Measurements from ENCODE around the gene SEC22C.
"Not testable (repeated sequence)": the region's sequence is repeated elsewhere in the genome, so short reads cannot be mapped to it uniquely, and the experiment has no call there.

Gene SEC22C

GRCh38 chr3:42597098-42597497, 15.3 kb upstream of the SEC22C start:
- not testable (repeated sequence) for H3K23ac ChIP-seq (ENCODE audit: low read length in 2 of 2); H3K9ac ChIP-seq (ENCODE audit: low read length); H4K91ac ChIP-seq (ENCODE audit: low read length); H3K27ac ChIP-seq (ENCODE audit: low read length, poor library complexity, severe bottlenecking); H3K4me2 ChIP-seq (ENCODE audit: low read length, poor library complexity, severe bottlenecking); H3K18ac ChIP-seq (ENCODE audit: low read depth in 1 of 2, low read length in 2 of 2); H3K14ac ChIP-seq (ENCODE audit: low read length in 2 of 2); H2AK5ac ChIP-seq (ENCODE audit: low read length, severe bottlenecking); H2BK5ac ChIP-seq (ENCODE audit: low read depth, low read length, poor library complexity, severe bottlenecking); H3K9me3 ChIP-seq (ENCODE audit: control insufficient read depth, low read length); H3K4me1 ChIP-seq (ENCODE audit: control insufficient read depth, insufficient read depth, low read depth, low read length); H3K4me3 ChIP-seq (ENCODE audit: insufficient read depth in 1 of 2, low read depth in 1 of 2, low read length in 2 of 2); H3K4ac ChIP-seq (ENCODE audit: low read depth in 1 of 2, low read length in 2 of 2); H3K79me1 ChIP-seq (replicated peaks; ENCODE audit: low read length, poor library complexity, severe bottlenecking); H2BK120ac ChIP-seq (ENCODE audit: low read depth, low read length); H2AFZ ChIP-seq (ENCODE audit: low read depth, low read length); DNase-seq; H4K8ac ChIP-seq (ENCODE audit: low read length); H2BK12ac ChIP-seq (ENCODE audit: low read length in 2 of 2); H3K27me3 ChIP-seq (ENCODE audit: control insufficient read depth in 1 of 2, insufficient read depth in 1 of 2, low read length in 2 of 2); H2BK15ac ChIP-seq (ENCODE audit: low read depth, poor library complexity, severe bottlenecking)
- WGBS = 86% methylated on average over 6 of the region's 7 CpGs
- peaks cover 0 to 45% of the 10 kb centered on the region in 2 experiments for H3K36me3 ChIP-seq (ENCODE audit: control insufficient read depth in 1 of 2, insufficient read depth in 2 of 2, low read depth in 1 of 2, low read length in 2 of 2)

DNA sequence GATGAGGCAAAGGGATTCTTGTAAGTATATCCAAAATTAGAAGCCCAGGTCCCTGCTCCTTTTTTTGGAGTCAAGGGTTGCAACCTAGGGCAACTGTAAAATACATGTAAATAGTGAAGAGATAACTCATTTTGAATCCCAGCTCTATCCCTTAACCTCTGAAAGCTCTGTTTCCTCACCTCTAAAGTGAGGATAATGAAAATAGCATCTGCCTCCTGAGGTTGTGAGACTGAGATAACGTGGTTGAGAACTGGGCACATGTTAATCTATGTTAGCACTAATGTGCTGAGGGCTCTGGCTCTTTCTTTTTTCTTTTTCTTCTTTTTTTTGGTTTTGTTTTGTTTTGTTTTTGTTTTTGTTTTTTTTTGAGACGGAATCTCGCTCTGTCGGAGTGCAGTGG, 13.9 kb upstream of the SEC22C start:
- H3K9ac ChIP-seq (ENCODE audit: low read length) = no peak overlapping the region
- H3K9me3 ChIP-seq (ENCODE audit: control insufficient read depth, low read length) = no peaks in the 10 kb centered on the region
- H3K4me3 ChIP-seq (ENCODE audit: insufficient read depth in 1 of 2, low read depth in 1 of 2, low read length in 2 of 2) = no peak overlapping the region
- WGBS = no CpG with 5 or more reads among the region's 4 CpGs
- H3K14ac ChIP-seq (ENCODE audit: low read length in 2 of 2) = no peak overlapping the region
- H2AK5ac ChIP-seq (ENCODE audit: low read length, severe bottlenecking) = no peak overlapping the region
- no peak overlapping the region for H2BK12ac ChIP-seq (ENCODE audit: low read length in 2 of 2)
- H3K4me2 ChIP-seq (ENCODE audit: low read length, poor library complexity, severe bottlenecking) = no peak overlapping the region
- H3K36me3 ChIP-seq (ENCODE audit: control insufficient read depth in 1 of 2, insufficient read depth in 2 of 2, low read depth in 1 of 2, low read length in 2 of 2) = peaks cover 0 to 45% of the 10 kb centered on the region in 2 experiments
- H3K23ac ChIP-seq (ENCODE audit: low read length in 2 of 2) = no peak overlapping the region
- peaks cover 4% of the 10 kb centered on the region for H3K79me1 ChIP-seq (replicated peaks; ENCODE audit: low read length, poor library complexity, severe bottlenecking)
- no peak overlapping the region for H2BK15ac ChIP-seq (ENCODE audit: low read depth, poor library complexity, severe bottlenecking)
- H2BK120ac ChIP-seq (ENCODE audit: low read depth, low read length) = no peak overlapping the region
- H3K27me3 ChIP-seq (ENCODE audit: control insufficient read depth in 1 of 2, insufficient read depth in 1 of 2, low read length in 2 of 2) = no peaks in the 10 kb centered on the region
- no peak overlapping the region for H4K8ac ChIP-seq (ENCODE audit: low read length)
- H3K4me1 ChIP-seq (ENCODE audit: control insufficient read depth, insufficient read depth, low read depth, low read length) = peaks cover 4% of the 10 kb centered on the region
- no peak overlapping the region for H3K18ac ChIP-seq (ENCODE audit: low read depth in 1 of 2, low read length in 2 of 2)
- DNase-seq = no peak
- no peak overlapping the region for H3K27ac ChIP-seq (ENCODE audit: low read length, poor library complexity, severe bottlenecking)
- H4K91ac ChIP-seq (ENCODE audit: low read length) = no peak overlapping the region
- H2AFZ ChIP-seq (ENCODE audit: low read depth, low read length) = no peak overlapping the region
- no peak overlapping the region for H3K4ac ChIP-seq (ENCODE audit: low read depth in 1 of 2, low read length in 2 of 2)
- no peak overlapping the region for H2BK5ac ChIP-seq (ENCODE audit: low read depth, low read length, poor library complexity, severe bottlenecking)

DNA sequence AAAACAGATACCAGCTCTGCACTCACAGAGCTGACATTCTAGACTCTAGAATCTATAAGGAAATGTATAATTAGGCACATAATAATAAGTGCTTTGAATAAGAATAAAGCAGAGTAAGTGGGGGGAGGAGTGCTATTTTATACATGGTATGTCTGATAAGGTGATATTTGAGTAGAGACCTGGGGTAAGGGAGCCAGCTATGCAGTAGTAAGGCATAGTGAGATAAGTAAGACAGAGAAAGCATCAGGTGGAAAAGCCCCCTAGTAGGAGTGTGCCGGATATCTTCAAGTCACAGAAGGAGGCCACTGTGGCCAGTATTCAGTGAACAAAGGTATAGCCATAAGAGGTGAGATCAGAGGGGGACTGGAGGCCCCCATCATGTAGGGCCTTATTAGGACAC, 11.9 kb upstream of the SEC22C start:
- no peak overlapping the region for H3K4me3 ChIP-seq (ENCODE audit: insufficient read depth in 1 of 2, low read depth in 1 of 2, low read length in 2 of 2)
- no peak overlapping the region for H2BK12ac ChIP-seq (ENCODE audit: low read length in 2 of 2)
- WGBS = 100% methylated on average over 1 of the region's 1 CpG
- H4K8ac ChIP-seq (ENCODE audit: low read length) = peak overlapping the region; percentile 36
- peaks cover 0 to 45% of the 10 kb centered on the region in 2 experiments for H3K36me3 ChIP-seq (ENCODE audit: control insufficient read depth in 1 of 2, insufficient read depth in 2 of 2, low read depth in 1 of 2, low read length in 2 of 2)
- no peak overlapping the region for H3K23ac ChIP-seq (ENCODE audit: low read length in 2 of 2)
- no peak for DNase-seq
- H3K27ac ChIP-seq (ENCODE audit: low read length, poor library complexity, severe bottlenecking) = no peak overlapping the region
- no peak overlapping the region for H2AK5ac ChIP-seq (ENCODE audit: low read length, severe bottlenecking)
- H4K91ac ChIP-seq (ENCODE audit: low read length) = no peak overlapping the region
- no peak overlapping the region for H3K4ac ChIP-seq (ENCODE audit: low read depth in 1 of 2, low read length in 2 of 2)
- H3K4me1 ChIP-seq (ENCODE audit: control insufficient read depth, insufficient read depth, low read depth, low read length) = peaks cover 6% of the 10 kb centered on the region
- H3K9me3 ChIP-seq (ENCODE audit: control insufficient read depth, low read length) = no peaks in the 10 kb centered on the region
- H2BK5ac ChIP-seq (ENCODE audit: low read depth, low read length, poor library complexity, severe bottlenecking) = no peak overlapping the region
- no peak overlapping the region for H2BK15ac ChIP-seq (ENCODE audit: low read depth, poor library complexity, severe bottlenecking)
- H3K4me2 ChIP-seq (ENCODE audit: low read length, poor library complexity, severe bottlenecking) = peak overlapping the region; percentile 5
- no peak overlapping the region for H3K14ac ChIP-seq (ENCODE audit: low read length in 2 of 2)
- H2AFZ ChIP-seq (ENCODE audit: low read depth, low read length) = no peak overlapping the region
- H3K79me1 ChIP-seq (replicated peaks; ENCODE audit: low read length, poor library complexity, severe bottlenecking) = peaks cover 4% of the 10 kb centered on the region
- no peaks in the 10 kb centered on the region for H3K27me3 ChIP-seq (ENCODE audit: control insufficient read depth in 1 of 2, insufficient read depth in 1 of 2, low read length in 2 of 2)
- no peak overlapping the region for H3K9ac ChIP-seq (ENCODE audit: low read length)
- H2BK120ac ChIP-seq (ENCODE audit: low read depth, low read length) = no peak overlapping the region
- H3K18ac ChIP-seq (ENCODE audit: low read depth in 1 of 2, low read length in 2 of 2) = no peak overlapping the region

GRCh38 chr3:42591811-42592210, 10.0 kb upstream of the SEC22C start:
- Histone ChIP-seq H3K23ac (ENCODE audit: low read length in 2 of 2) (no peak overlapping the region), H3K4ac (ENCODE audit: low read depth in 1 of 2, low read length in 2 of 2) (peak overlapping the region in 1 of 2 experiments; percentile 10), H3K4me2 (ENCODE audit: low read length, poor library complexity, severe bottlenecking) (peak overlapping the region; percentile 60), H3K4me1 (ENCODE audit: control insufficient read depth, insufficient read depth, low read depth, low read length) (peaks cover 6% of the 10 kb centered on the region), H2AFZ (ENCODE audit: low read depth, low read length) (no peak overlapping the region), H3K4me3 (ENCODE audit: insufficient read depth in 1 of 2, low read depth in 1 of 2, low read length in 2 of 2) (peak overlapping the region; percentile 10 to 84), H3K9me3 (ENCODE audit: control insufficient read depth, low read length) (no peaks in the 10 kb centered on the region), H3K9ac (ENCODE audit: low read length) (peak overlapping the region; percentile 93), H4K8ac (ENCODE audit: low read length) (no peak overlapping the region), H2AK5ac (ENCODE audit: low read length, severe bottlenecking) (no peak overlapping the region), H3K14ac (ENCODE audit: low read length in 2 of 2) (no peak overlapping the region), H2BK5ac (ENCODE audit: low read depth, low read length, poor library complexity, severe bottlenecking) (no peak overlapping the region), H3K27me3 (ENCODE audit: control insufficient read depth in 1 of 2, insufficient read depth in 1 of 2, low read length in 2 of 2) (no peaks in the 10 kb centered on the region), H3K36me3 (ENCODE audit: control insufficient read depth in 1 of 2, insufficient read depth in 2 of 2, low read depth in 1 of 2, low read length in 2 of 2) (peaks cover 0 to 42% of the 10 kb centered on the region in 2 experiments), H2BK15ac (ENCODE audit: low read depth, poor library complexity, severe bottlenecking) (no peak overlapping the region), H3K27ac (ENCODE audit: low read length, poor library complexity, severe bottlenecking) (no peak overlapping the region), H3K18ac (ENCODE audit: low read depth in 1 of 2, low read length in 2 of 2) (no peak overlapping the region), H2BK120ac (ENCODE audit: low read depth, low read length) (no peak overlapping the region), H2BK12ac (ENCODE audit: low read length in 2 of 2) (no peak overlapping the region), H4K91ac (ENCODE audit: low read length) (no peak overlapping the region), H3K79me1 (replicated peaks; ENCODE audit: low read length, poor library complexity, severe bottlenecking) (peaks cover 4% of the 10 kb centered on the region)
- DNase-seq = no peak
- WGBS = 90% methylated on average over 3 of the region's 4 CpGs
